IPS DF 4.7 (cell line): ENCODE results near the gene BARX2.

Source experiments
- DNase-seq: peaks from one replicate; pipeline ENCODE4 v3.0.0-alpha.2; 2013; ENCODE audit warnings: low spot score; ENCODE audit errors: extremely low read depth

Gene BARX2

DNA sequence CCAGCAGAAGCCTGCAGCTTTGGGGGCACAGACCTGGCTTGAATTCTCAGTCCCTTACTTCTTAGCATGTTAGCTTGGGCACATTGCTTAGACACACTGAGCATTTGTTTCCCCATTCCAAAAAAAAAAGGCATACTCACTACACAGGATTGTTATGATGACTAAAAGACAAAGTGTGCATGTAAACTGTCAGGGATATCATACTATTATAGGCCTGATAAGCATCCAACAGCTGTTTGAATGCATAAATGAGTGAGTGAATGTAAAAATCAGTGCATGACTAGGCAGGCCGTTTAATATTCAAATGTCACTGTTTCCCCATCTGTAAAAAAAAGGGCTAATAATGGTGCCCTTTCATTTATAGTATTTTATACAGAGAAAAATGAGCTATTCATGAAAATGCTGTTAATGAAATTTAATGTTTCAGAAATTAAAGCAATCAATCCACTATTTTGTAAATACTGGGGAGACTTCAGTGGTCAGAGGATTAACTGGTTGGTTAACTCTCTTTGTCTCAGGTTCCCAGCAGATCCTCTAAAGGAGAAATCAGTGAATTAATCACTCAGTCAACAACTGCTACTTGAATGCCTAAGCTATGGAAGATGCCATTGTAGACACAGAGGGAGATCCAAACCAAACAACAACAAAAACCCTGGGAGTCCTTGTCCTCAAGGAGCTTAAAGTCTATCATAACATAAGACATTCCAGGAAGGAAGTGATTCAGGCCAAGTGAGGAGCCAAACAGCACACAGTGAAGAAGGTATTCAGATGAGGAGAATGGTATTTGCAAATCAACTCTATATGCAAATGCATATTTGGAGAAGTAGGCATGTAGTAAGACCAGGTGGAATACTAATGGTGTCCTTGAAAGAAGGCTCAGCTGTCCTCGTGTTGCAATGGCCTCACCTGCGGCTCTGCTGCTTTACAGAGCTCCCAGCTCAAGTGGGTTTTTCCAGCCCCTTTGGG, 26.8 kb downstream of the BARX2 start:
- no peak for DNase-seq

DNA sequence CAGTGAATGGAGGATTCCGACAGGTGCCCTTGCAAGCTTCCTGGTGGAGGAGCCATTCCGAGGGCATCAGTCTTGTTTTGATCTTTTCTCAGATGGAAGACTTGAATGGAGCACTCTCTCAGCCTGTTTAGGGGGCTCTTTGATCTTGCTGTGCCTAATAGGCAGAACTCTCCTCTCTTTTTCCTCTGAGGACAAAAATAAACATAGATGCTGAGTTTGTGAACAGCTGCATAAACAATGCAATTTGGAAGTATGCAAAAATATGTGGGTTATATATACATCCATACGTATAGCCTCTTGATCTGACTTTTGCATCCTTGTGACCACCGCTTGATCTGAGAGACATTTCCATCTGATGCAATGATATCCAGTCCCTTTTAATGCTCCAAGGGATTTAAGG, 29.1 kb downstream of the BARX2 start:
- DNase-seq = no peak

DNA sequence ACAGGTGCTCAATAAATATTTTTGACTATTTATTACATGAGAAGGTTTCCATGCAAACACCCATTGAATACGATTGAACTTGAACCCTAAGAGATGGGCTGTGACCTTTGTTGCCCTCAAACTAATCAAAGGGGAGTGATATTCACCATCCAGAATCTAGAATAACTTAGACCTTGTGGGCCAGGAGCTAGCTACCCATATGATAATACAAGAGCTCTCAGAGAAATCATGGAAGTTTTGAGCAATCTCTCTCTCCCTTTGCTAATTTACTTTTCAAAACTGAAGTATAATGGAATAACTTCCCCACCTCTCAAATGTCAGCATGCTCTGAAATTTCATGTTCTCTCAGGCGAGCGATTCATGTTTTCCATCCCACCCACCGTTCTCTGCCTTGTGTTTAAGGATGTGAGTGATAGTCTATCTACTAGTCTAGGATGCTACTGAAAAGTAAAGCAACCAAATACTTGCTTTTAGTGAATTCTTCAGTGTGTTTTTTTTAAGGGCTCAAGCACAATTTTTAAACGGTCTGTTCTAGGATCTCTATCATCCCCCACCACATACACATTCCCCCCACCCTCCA, 33.3 kb downstream of the BARX2 start:
- no peak for DNase-seq

DNA sequence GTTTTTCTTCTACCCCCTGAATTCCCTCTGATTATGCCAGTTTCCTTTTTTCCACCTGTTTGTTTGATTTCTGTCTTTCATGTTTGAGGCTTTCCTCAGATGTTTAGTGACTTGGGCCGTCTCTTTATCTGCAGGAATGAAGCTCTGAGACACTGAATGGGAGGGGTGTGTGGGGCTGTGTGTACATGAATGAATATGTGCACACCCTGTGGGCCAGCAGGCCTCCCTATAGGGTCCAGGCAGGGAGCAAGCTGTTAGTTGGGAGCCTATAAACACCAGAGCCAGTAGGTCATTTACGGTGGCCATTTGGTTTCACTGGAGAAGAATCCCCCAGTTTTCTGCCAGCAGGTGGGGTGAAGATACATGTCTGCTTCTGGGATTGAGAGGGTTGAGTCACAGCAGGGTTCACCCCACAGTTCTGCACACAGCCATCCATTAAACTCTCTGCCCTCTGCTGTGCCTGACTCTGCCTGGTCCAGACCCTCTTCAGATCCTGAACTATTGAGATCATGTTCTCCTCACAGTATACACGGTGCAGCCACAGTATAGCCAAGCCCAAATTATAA, 34.8 kb downstream of the BARX2 start:
- no peak for DNase-seq

DNA sequence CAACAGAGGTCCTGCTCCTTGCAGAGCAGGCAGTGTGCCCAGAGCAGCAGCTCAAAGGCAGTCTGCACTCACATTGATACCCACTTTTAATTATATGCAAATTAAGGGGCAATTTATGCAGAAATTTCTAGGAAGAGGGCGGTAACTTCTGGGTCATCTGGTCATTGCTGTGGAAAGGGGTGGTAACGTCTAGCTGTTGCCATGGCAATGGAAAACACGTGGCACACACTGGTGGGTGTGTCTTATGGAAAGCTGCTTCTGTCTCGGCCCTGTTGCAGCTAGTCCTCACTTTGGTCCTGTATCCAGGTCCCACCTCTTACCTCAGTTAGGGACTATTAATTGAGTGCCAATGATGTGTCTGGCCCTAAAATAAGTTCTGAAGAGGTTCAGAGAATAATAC, 36.8 kb downstream of the BARX2 start:
- no peak for DNase-seq

DNA sequence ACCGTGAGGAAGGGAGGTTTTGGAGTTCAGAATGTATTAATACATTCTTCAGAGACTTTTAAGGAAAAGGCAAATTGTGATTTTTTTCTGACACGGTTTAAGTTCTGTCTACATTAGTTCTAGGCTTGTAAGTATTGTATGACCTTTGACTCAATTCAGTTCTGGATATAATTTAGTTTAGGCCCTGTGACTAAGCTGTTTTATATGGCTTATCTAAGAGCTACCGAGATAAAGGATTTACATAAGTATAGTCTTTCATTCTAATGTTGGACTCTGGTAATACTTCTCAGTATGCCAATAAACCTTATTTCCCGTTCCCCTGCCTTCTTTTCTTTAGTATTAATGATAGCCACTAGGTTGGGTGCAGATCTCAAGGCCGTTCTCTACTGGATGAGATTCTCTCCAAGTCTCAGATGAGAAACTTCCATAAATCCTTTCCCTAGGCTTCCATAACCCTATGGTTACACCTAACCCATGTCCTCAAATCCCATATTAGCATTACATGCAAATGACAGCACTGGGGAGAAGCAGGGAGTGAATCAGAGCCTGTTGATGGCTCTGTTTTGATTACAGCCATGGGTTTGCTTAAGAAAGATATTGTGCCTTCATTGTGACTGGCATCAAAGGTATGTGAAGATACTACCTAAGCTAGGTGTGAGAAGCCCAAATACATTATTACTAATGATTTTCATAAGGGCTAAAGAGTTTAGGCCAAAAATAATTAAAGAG, 38.7 kb downstream of the BARX2 start:
- DNase-seq = no peak

DNA sequence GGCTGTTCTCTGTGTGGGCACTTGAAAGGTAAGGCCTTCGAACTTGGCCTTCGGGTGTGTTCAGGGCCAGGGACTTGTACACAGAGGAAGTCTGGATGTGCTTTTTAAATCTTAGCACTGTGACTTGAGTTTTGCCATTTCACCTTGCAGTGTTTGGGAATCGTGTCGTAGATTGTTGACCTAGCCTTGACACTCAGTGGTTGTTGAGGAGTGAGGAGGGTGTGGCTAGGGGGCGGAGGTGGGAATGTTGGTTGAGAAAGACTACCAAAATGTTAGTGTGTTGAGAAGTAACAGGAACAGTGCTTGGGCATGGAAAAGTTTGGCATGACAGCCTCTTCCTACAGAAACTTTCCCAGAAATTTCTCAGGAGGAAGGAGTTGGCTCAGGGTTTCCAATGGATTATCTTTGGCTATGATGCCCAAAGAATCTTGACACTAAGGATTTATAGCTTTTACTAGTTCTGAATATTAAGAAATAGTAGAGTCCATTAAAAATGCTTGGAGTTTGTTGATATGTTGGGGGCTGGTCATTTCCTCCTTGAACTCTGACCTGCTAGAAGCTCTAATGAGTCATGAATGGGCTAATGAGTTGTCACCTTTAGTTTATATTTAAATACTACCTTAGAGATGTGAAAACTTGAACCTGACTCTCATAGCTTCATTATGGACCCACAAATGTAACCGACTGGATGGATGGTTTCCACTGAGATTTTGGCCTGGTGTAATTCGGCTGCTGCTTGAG, 40.6 kb downstream of the BARX2 start:
- no peak for DNase-seq

DNA sequence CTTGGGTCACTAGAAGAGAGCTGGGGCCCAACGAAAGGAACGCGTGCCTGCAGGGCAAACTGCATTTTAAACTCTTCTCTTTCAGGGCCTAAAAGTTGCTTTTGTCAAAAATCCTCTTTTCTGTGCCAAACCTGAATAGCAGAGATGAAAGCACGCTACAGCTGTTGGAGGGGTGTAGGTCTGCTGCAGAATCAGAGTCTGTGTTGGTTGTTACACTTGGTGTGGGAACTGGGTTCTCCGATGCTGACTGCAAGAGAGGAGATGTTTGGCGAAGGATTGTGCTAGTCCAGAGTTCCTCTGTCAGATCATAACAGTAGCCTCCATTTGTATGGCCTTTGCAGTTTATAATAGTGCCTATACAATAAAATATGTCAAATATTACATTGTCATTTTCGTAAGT, 41.8 kb downstream of the BARX2 start:
- DNase-seq = no peak

DNA sequence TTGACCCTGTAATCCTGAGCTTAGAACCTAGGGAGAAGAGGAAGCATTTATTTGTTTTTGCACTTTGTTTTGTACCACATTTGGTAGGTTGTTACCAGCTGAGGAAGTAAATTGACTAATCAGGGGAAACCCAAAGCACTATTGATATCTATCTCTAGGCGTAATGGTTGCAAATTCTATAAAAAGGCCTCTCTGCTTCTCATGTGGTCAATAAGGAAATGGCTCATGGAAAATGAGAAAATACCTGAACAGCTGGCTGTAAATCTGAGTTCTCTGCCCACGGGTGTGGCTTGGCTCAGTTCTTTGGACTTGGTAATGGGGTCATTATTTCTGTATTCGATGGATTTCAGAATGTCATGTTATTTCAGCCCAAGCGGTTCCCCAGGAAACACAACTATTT, 42.4 kb downstream of the BARX2 start:
- no peak for DNase-seq

DNA sequence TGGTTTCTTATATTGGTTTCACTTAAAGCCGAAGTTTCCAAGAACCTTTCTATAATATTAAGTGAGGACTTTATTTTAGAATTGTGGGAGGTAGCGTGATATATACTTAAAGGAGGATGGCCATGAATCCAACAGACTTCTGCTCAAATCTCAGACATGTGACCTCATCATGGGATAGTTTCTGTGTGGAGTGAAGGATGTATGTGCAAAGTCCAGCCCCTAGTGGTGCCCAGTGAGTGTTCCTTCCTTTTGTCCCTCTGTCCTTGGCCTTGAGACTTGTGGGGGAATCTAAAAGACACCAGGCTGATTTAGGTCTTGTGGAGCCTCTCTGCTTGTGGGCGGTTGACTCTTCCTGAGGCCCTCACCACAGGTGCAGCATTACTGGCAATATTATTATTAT, 43.7 kb downstream of the BARX2 start:
- no peak for DNase-seq

DNA sequence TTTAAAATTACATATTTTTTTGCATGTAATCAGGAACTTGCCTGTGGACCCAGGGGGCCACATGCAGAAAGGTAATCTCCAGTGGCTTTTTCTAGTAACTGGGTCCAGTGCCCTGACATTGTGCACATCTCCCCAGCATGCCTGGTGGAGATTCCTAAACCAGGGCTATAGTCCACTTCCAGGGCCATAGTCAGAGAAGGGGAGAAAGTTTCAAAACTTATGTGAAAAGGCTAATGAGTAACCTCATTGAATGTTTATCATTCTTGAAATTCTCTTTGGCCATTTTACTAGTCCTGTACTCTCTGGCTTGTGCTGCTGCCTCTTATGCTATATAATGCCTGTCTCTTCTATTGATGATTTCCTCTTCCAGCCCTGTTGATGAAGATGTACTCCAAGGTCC, 47.8 kb downstream of the BARX2 start:
- no peak for DNase-seq

DNA sequence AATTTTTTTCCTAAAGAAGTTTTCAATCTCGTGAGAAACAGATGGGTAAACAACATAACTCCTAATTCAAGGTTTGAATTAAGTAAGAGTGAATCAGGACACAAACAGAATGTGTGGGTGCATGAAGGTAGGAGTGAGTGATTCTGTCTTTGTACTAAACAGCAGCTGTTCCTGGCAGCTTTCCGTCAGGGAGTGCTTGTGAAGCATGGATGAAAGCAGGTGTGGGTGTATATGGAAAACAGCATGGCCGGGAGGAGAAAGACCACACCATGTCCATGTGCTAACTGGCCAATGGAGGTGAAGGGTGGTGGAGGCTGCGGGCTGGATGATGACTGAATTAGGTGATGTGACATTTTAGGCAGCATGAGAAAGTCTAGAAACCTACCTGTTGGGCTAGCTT, 49.6 kb downstream of the BARX2 start:
- no peak for DNase-seq

DNA sequence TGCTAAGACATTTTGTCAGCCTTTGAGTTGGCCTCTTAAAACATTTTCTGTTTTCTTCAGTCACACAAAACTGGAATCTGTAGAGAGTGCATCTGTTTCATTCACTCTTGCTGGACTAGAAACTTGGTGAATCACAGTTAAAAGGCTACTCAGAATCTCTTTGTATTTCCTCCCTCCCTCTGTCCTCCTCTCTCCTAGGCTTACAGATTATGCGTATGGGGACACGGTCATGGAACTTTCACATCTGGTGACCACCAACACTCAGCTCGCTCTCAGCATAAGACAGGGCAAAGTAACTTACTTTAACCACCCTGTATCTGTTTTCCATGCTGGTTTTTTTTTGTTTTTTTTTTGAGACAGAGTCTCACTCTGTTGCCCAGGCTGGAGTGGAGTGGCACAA, 50.4 kb downstream of the BARX2 start:
- no peak for DNase-seq

DNA sequence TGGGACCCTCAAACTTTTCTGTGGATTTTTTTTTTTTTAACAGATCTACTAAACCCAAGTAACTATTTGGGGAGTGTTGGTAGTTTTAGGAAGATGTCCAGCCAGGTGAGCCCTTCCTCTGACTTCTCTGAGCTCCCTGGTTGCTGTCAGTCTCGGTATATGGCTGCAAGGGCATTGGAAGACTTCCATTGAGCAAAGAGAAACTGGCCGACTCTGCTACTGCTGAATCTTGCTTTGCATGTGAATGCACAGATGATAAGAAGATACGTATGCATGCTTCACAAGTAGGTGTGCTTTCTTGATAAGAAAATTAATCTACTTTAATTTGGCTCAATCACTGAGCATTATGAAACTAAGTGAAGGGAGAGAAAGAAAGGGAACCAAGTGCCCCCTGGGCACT, 51.1 kb downstream of the BARX2 start:
- DNase-seq = no peak

DNA sequence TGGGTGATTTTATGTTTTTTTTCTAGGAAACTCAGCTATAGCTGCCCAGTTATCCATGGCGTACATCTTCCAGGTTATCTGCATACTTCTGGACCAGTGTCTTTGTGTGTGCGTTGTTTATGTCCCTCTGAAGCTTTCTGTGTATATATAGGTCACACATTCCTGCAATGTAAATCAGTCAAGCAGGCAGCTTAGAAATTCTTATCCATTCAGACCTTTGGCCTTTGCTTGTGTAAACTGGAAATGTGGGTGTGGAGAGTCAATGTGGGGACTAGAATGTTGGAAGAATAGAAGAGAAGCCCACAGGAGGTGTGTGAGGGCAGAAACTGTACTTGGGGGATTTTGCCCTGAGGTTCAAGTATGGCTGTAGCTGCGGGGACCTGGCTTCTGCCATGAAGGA, 51.7 kb downstream of the BARX2 start:
- DNase-seq = no peak

DNA sequence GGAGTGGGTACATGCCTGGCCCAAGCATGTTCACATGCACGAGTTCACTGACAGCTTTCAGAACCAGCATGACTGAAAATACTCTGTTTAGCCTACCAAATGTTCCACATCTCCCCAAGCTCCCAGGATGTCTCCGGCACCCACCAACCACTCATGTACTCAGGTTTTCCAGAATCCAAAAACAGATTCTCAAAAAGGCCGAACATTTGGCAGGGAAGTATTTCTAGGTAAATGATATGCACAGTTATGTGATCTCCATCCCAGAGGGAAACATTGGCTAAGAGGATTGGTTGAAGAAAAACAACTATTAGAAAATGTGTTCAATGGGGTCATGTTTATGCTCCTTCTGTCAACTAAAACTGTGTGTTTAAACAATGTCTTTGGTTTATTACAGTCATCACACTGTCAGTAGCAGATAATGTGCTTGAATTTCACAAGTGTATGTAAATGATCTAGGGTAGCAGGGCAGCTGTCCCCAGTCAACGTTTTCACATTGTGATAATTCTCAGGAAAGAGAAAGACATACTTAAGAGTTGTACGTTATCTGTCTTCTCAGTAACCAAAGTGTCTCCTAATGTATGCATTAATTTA, 52.3 kb downstream of the BARX2 start:
- DNase-seq = no peak

DNA sequence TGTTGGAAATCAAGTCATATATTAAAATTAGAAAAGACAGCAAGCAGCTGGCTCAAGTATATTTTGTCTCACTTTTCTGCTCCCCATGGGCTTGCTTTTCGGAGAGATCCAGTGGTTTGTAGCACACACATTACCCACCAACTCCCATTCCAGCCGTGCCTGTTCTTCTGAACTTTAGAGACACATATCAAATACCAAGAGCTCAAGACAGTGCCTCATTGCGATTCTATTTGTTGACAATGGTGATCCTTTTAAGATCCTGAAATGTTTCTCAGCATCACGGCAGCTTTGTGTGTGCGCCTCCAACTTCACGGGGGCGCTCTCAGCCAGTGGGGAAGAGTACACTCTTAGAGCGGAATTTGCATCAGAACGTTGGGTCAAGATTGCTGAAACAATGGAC, 52.9 kb downstream of the BARX2 start:
- DNase-seq = no peak

DNA sequence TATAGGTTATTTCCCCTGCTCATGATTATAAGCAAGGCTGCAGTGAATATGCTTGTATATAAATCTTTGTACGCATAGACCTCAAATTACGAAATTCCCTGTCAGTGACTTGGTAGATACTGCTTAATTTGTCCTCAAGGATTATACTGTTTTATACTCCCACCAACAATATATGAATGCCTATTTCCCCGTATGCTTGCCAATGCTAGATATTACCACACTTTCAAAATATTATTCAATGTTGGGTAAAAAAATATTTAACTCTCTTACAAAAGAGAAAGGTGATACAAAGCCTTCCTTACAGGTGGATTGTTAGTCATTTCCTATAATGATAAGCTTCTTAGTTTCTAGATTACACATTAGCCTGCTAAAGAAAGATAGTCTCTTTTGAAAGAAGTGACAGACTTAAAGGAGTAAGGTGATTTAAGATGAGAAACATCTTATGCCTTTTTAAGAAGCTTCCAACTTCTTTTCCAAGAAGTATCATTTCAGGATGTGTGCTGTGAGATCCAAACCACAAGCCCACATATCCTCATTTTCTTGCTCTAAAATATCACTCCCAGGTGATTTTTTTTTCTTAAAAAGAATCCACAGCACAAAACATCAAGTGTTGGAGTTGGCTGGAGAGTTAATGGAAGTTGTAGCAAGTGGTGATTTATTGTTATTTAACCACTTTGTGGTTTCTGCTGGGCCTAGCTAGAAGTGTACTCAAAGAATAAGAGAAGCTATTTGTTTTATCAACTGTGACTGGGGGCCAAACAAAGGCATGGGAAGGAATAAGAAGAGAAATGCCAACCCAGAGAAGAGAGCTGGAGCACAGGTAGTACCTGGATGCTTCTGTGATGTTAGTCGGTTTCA, 59.2 kb downstream of the BARX2 start:
- no peak for DNase-seq

DNA sequence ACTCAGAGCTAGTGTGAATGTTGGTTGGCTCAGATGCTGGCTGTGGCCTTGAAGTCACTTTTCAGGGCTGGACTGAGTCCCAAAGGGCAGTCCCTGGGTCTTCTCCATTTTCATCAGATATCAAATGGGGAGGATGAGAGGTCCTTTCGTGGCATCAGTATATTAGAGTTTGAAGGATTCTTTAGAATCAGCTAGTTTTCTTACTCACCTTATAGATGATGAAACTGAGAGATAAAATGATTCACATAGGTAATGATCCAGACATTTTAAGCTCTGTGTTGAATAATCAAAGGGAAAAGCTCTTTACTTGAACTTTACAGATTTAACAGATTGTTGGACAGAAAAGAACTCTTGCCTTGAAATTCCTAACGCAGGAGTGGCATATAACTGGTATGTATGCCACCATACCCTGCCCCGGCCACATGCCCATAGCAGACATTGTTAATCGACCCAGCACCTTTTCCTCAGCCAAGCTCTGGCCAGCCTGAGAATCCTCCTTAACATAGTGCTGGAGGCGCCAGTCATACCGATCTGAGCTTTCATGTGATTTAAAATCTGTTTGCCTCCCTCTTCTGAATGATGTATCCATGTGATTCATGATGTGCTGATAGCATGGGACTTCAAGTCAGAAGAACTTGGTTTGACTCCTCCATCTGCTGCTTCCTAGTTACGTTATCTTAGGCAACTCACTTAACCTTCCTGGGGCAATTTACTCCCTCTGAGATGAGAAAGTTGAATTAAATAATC, 60.0 kb downstream of the BARX2 start:
- DNase-seq = no peak
